H7 (cell line): ENCODE measurements around the gene PFKFB3. TPM values are rescaled to one million over a fixed set of nuclear protein-coding genes. Genes with fewer than 3 reads are reported as not detected.
A peak's percentile ranks its signal among the peaks of the same experiment; 100 is the strongest.

Source experiments
- DNase-seq: peaks from one replicate; pipeline ENCODE4 v3.0.0; 2012
- H3K27me3 ChIP-seq: 2 replicates; pipeline ENCODE4 v1.6.0; 2011; ENCODE audit warnings: mild to moderate bottlenecking, low read length; ENCODE audit not compliant: control insufficient read depth, insufficient read depth
- H3K36me3 ChIP-seq: replicated peaks from 2 replicates; pipeline ENCODE4 v1.5.1; 2011; ENCODE audit warnings: low read length; ENCODE audit not compliant: control insufficient read depth, insufficient read depth
- H3K4me3 ChIP-seq: 2 replicates; pipeline ENCODE4 v1.5.1; 2011; ENCODE audit warnings: low read depth, mild to moderate bottlenecking, control low read depth, low read length, moderate library complexity; ENCODE audit not compliant: insufficient read depth
- total RNA-seq: library from RNA; depleted of rRNA; stranded (reverse); fragments of >200 nt; shearing (Covaris generic); gene quantifications from 2 replicates; pipeline ENCODE4 v1.2.3, GENCODE V29; 2014

Gene PFKFB3
- total RNA-seq, 1 experiment from 2014 or later: 14.6 TPM

- Histone ChIP-seq H3K4me3 (no peak overlapping the region), H3K36me3 (peaks cover 18% of the 10 kb centered on the region), H3K27me3 (no peaks in the 10 kb centered on the region)
- DNase-seq: no peak
Observed at GRCh38 chr10:6215683-6216484, 13.2 kb downstream of the PFKFB3 start.

GRCh38 chr10:6216916-6217315, 14.2 kb downstream of the PFKFB3 start:
- H3K27me3 ChIP-seq: no peaks in the 10 kb centered on the region
- no peak overlapping the region for H3K4me3 ChIP-seq
- peaks cover 25% of the 10 kb centered on the region for H3K36me3 ChIP-seq
- DNase-seq: no peak

- Histone ChIP-seq H3K4me3 (no peak overlapping the region), H3K36me3 (peaks cover 25% of the 10 kb centered on the region), H3K27me3 (no peaks in the 10 kb centered on the region)
- DNase-seq: no peak
Observed at GRCh38 chr10:6217611-6218010, 14.9 kb downstream of the PFKFB3 start.

GRCh38 chr10:6218692-6219493, 16.2 kb downstream of the PFKFB3 start:
- DNase-seq: no peak
- no peak overlapping the region for H3K4me3 ChIP-seq
- peaks cover 31% of the 10 kb centered on the region for H3K36me3 ChIP-seq
- H3K27me3 ChIP-seq: no peaks in the 10 kb centered on the region

GRCh38 chr10:6219494-6219836, 16.7 kb downstream of the PFKFB3 start:
- no peak for DNase-seq
- no peak overlapping the region for H3K4me3 ChIP-seq
- no peaks in the 10 kb centered on the region for H3K27me3 ChIP-seq
- peaks cover 32% of the 10 kb centered on the region for H3K36me3 ChIP-seq

- Histone ChIP-seq H3K27me3 (no peaks in the 10 kb centered on the region), H3K4me3 (no peak overlapping the region), H3K36me3 (peaks cover 34% of the 10 kb centered on the region)
- no peak for DNase-seq
Observed at GRCh38 chr10:6220418-6221191, 17.9 kb downstream of the PFKFB3 start.

GRCh38 chr10:6221192-6221940, 18.6 kb downstream of the PFKFB3 start:
- Histone ChIP-seq H3K27me3 (no peaks in the 10 kb centered on the region), H3K36me3 (peaks cover 39% of the 10 kb centered on the region), H3K4me3 (no peak overlapping the region)
- DNase-seq: no peak

- Histone ChIP-seq H3K36me3 (peaks cover 36% of the 10 kb centered on the region), H3K27me3 (no peaks in the 10 kb centered on the region), H3K4me3 (no peak overlapping the region)
- peak; percentile 38 for DNase-seq
Observed at GRCh38 chr10:6221971-6222751, 19.4 kb downstream of the PFKFB3 start.

GRCh38 chr10:6222755-6223154, 20.0 kb downstream of the PFKFB3 start:
- H3K4me3 ChIP-seq: no peak overlapping the region
- peaks cover 37% of the 10 kb centered on the region for H3K36me3 ChIP-seq
- no peaks in the 10 kb centered on the region for H3K27me3 ChIP-seq
- peak; percentile 49 for DNase-seq

- peak; percentile 24 for DNase-seq
- peaks cover 43% of the 10 kb centered on the region for H3K36me3 ChIP-seq
- no peaks in the 10 kb centered on the region for H3K27me3 ChIP-seq
- H3K4me3 ChIP-seq: no peak overlapping the region
Observed at GRCh38 chr10:6223981-6224380, 21.2 kb downstream of the PFKFB3 start.

GRCh38 chr10:6224781-6225180, 22.0 kb downstream of the PFKFB3 start:
- peak; percentile 32 for DNase-seq
- H3K4me3 ChIP-seq: no peak overlapping the region
- H3K36me3 ChIP-seq: peaks cover 39% of the 10 kb centered on the region
- H3K27me3 ChIP-seq: no peaks in the 10 kb centered on the region

- DNase-seq: no peak
- H3K36me3 ChIP-seq: peaks cover 40% of the 10 kb centered on the region
- H3K4me3 ChIP-seq: no peak overlapping the region
- no peaks in the 10 kb centered on the region for H3K27me3 ChIP-seq
Observed at GRCh38 chr10:6225263-6225814, 22.6 kb downstream of the PFKFB3 start.

- peak; percentile 25 for DNase-seq
- Histone ChIP-seq H3K36me3 (peaks cover 37% of the 10 kb centered on the region), H3K27me3 (no peaks in the 10 kb centered on the region)
Observed at GRCh38 chr10:6226216-6226615, 23.5 kb downstream of the PFKFB3 start.

More at GRCh38 chr10:6226216-6226615, 23.5 kb downstream of the PFKFB3 start:
- no peak overlapping the region for H3K4me3 ChIP-seq
